Stimulated activated CD4-positive, alpha-beta T cell treated with anti-CD3 and anti-CD28 coated beads, Interleukin-2, amount 100 ng/mL, for 48 hours (primary cell): ENCODE results near the gene MICAL3.
A peak's percentile ranks its signal among the peaks of the same experiment; 100 is the strongest.
"Not testable (repeated sequence)": the region's sequence is repeated elsewhere in the genome, so short reads cannot be mapped to it uniquely, and the experiment has no call there.

Experiments
- DNase-seq, 2 donors: peaks; one replicate each; pipeline ENCODE4 v3.0.0-alpha.2; 2020

Gene MICAL3

DNA sequence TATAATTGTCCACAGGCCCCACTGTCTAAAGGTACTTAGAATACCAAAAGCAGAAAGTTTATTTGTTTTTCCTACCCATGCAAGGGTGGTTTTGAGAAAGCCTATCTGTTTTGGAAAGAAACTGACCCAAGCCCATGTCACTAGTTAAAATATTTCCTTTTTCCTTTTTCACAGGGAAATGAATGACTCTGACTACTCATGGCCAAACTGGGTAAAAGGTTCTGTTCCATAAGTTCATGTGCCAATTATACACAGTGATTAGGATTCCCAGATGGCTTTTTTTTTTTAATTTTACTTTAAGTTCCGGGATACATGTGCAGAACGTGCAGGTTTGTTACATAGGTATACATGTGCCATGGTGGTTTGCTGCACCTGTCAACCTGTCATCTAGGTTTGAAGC is 31.4 kb downstream of the MICAL3 start:
- not testable (repeated sequence) for DNase-seq

DNA sequence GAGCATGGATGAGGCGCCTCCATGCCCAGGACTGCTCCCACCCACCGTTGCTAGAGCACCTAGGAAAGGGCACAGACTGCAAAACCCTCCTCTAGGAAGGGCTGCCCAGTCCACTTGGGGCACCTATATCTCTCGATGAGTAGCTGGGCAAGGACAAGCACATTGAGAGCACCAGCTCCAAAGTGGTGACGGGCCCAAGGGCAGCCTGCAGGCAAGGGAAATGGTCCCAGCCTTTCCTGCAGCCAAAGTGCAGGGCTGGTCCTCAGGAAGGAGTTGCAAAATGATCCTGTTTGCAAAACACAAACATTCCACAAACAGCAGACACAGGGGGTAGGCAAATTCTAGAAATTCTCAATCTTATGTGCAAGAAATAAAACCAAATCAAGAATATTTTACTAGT is 32.4 kb downstream of the MICAL3 start:
- not testable (repeated sequence) for DNase-seq

DNA sequence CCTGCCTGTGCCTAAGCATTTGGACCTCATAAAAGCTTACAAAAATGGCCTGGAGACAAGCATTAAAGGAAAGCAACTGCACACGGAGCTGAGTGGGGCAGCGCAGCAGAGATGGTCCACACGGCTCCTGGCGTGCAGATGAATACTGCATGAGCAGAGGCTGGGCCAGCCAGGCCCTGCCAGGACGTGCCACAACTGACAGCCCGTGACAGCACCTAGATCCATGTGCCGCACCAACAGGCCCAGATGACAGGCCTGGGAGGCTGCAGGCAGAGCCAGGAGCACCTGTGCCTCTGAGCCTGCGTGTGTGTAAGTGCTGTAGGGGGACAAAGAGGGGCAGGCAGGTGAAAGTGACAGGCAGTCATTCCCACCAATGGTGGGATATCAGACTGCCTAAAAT is 33.4 kb downstream of the MICAL3 start:
- DNase-seq: no peak

DNA sequence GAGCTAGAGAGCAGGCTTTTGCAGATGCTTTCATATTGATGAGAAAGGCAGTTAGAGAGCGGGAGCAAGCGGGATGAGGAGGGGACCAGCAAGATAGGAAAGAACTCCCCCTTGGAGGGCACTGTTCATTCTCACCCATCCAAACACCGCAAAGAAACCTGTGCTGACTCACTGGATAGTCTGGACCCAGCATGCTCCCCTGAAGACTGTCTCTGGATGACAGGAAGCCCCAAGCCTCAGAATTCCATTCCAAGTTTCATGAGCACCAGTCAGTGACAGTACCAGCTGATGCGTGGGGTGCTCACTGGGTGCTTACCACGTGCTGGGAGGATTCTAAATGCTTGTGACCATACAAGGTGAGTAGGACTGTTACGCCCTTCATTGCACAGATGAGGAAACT is 34.2 kb downstream of the MICAL3 start:
- no peak for DNase-seq

DNA sequence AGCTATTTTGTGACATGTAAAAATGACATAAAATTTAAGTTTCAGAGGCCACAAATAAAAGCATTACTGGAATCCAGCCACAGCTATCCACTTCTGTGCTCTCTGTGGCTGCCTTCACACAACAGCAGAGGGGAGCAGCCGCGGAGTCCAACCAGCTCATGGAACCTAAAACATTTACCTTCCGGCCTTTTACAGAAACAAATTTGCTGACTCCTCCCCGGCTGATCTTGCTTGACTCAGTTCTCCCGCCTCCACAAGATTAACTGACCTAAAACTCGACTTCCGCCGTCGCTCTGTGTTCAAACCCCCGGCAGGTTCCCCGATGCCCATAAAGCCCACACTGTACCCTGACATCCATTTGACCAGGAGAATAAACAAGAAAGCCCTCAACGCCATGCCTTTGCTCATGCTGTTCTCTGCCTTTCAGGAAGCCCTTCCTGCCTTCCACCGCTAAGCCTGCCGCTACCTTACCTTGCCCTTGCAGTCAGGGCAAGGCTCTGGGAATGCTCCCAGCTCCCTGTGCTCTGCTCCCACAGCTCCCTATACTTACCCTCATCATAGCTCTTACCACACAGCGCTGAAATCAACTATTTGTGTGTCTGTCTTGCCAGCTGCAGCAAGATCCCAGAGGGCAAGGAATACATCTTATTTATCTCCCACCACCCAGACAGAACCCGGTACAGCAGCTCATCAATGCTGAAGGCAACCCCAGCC is 35.4 kb downstream of the MICAL3 start:
- DNase-seq: no peak

DNA sequence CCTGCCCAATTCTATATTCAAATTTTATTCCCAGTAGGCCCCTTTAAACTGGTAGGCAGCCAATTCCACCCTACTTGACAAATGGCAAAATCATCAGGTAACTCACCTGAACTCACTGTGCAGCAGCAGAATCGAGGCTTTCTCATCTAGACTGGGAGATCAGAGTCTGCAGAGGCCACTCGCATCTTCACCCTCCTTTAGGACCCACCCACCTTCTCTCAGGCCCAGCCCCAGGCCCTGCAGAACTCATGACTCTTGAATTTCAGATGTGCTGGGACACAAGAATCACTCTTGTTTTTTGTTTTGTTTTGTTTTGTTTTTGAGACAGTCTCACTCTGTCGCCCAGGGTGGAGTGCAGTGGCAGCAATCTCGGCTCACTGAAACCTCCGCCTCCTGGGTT is 38.8 kb downstream of the MICAL3 start:
- no peak for DNase-seq

DNA sequence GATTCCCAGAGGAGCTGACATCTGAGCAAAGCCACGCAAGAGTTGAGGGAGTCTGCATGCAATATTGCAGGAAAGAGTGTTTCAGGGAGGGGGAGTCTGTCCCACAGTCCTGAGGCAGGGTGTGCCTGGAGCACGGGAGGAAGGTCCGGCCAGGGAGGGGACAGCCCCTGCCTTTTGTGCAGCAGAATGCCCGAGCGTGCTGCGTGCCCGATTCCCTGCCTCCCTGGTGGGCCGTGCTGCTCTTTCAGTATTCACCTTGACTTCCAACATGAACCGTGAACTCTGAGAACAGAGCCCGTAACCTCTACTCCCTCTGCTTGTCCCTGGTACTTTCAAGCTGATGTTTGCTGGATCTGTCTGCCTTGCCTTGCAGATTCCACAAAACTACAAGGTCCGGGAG is 39.3 kb downstream of the MICAL3 start:
- not testable (repeated sequence) for DNase-seq

DNA sequence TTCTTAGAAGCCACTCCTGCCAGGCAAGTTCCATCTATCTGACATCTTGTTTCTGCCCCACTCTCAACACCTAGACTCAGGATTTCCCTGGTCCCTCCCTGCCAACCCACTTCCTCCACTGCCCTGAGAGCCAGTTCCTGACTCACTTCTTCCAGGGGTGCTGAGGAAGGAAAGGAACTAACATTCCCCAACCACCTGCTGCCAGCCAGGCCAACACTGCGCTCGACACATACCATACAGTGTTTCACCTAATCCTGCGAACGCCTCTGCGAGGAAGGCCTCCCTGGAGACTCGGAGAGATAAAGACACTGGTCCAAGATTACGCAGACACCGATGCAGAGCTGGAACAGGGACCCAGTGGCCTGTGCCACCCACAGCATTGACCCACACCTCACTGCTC is 40.2 kb downstream of the MICAL3 start:
- DNase-seq: no peak

DNA sequence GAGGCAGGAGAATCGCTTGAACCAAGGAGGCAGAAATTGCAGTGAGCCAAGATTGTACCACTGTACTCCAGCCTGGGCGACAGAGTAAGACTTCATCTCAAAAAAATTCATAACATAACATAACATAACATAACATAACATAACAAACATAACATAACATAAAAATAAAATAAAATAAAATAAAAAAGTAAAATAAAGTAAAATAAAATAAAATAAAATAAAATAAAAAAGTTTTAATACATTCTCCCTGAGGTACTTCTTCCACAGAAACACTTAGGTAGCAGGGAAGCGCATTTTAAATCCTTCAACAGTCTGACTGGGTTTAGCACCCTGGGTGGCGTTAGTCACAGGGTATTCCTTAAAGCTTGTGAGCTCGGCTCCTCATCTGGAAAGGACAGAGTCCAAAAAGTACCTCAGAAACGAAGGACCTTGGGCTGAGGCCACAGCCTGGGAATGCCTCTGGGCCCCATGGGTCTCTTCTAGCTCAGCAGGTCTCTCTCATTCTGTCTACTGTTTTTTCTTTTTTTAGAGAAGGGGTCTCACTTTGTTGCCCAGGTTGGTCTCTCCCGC is 41.7 kb downstream of the MICAL3 start:
- no peak for DNase-seq

DNA sequence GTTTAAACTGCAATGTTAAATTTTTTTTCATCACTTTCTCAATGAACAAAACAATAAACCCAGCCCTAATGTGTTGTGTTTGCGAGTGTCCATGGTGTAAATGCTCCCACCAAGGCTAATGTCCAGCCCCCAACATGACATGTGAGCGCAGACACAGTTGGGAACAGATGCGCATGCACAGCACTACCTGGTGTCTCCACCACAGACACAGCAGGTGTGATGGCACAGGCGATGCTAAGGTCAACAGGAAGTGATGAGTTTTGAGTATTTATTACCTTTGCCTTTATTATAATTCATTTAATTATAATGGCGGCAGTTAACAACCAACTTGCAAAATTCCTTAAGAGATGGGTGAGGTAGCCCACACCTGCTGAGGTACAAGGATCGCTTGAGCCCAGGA is 42.9 kb downstream of the MICAL3 start:
- DNase-seq: no peak

DNA sequence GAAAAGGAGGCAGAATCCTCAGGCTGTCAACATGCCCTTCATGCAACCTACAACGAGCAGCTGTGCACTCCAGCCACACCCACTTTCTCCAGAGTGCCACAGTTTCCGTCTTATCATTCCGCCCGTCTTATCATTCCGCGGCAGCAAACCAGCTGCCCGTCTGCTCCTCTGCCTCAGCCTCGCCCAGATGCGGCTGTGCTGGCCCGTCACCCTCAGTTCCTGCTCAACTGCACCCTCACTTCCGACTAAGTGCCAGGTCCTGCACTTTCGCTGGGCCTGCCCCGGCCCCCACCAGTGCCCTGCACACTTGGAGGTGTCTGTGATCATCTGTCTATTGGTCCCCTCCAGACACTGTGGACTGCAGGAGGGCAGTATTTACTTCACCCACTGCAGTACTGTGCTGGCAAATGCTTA is 43.7 kb downstream of the MICAL3 start:
- DNase-seq: peak in 1 of 2 donors; percentile 12

DNA sequence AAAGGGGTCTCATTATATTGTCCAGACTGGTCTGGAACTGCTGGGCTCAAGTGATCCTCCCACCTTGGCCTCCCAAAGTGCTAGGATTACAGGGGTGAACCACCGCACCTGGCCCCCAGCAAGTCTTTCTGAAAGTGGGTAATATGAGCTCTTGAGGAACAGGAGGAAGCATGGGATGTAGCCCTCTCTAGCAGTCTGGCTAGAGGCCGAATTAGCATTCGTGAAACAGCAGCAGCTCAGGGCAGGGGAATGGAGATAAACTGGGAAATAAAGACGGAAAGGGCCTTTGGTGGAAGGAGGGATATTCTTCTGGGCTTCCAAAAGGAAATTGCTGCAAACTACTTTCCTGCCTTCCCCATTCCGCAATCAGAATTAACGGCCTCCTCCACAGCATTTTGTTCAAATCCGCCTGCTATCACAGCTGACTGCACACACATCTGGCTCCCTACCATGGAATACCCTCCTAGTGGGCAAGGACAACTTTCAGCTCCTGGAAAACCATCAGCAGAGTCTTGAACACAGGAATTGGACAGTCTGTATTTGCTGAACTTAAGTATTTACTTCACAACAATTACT is 44.3 kb downstream of the MICAL3 start:
- DNase-seq: no peak

DNA sequence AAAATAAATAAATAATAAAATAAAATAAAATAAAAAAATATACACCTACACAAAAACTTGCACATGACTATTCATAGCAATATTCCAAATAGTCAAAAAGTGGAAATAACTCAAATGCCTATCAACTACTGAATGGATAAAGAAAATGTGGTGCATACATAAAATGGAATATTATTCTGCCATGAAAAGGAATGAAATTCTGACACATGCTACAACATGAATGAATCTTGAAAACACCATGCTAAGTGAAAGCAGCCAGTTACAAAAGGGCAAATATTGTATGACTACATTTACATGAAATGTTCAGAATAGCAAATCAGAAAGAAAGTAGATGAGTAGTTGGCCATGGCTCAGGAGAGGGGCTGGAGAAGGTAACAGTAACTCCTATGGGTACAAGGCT is 46.3 kb downstream of the MICAL3 start:
- DNase-seq: no peak

DNA sequence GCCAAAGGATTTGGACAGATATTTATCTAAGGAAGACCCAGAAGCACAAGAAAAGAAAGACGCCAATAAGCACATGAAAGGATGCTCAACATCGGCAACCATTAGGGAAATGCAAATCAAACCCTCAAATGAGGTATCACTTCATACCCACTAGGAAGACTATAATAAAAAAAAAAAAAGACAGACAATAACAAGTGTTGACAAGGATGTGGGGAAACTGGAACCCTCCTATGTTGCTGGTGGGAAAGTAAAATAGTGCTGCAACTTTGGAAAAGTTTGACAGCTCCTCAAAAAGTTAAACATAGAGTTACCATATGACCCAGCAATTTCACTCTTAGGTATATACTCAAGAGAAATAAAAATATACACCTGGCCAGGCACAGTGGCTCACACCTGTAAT is 47.0 kb downstream of the MICAL3 start:
- no peak for DNase-seq

DNA sequence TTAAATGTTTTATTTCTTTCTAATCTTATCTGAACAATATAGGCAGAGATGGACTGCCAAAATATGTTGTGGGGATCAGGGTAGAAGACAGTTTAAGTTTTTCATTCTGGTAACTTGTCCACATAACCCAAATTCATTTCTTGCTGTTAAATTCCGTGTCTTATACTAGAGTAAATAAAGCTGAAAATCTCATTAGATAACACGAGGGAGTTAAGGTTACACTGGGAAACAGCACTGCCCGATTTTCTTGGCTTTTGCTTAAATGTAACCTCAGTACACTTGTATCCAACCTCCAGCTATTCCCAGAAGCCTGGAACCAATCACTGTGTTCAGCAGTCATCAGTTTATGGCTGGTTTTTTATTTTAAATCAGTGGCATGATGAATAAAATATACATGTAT is 48.2 kb downstream of the MICAL3 start:
- no peak for DNase-seq

DNA sequence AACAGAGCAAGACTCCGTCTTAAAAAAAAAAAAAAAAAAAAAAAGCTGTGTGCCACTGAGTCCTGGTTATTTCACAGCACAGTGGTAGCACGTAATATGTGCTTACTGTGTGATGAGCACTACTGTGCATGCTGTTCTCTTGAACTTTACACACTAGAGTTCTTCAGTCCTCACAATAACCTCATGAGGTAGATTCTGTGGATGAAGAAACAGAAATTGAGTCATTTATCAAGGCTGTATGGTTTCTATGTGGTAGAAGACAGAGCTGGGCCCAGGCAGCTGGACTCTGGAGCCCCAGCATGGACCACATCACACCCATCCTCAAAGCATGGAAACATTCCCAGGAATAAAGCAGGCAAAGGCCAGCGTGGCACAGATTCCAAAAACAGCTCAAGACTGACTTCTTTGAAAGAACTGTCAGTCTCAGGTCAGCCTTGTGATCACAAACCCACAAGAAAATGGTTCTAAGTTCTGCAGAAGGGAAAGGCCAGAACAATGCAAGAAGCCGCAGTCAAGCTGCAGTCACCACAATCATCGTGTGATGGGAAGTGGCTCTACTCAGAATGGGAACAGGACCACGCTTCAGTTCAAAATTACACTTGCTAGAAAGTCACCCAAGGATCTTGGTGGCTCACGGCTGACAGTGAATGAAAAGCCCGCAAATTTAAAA is 49.5 kb downstream of the MICAL3 start:
- DNase-seq: peak in 1 of 2 donors; percentile 21

DNA sequence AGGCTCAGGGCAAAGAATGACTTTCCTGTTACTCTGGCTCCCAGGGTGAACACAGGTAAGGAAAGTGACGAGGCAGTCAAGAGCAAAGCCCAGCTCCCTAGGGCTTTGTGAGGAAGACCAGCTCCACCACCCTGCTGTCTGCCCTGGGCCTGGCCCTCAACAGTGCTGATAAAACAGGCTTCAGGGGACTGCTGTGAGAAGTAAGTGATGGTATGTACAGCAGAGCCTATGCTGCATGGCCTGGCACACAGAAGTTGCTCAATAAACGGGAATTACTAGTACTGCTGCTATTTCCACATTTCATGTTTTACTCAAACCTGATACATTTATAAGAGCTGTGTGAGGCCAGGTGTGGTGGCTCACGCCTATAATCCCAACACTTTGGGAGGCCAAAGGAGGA is 50.3 kb downstream of the MICAL3 start:
- DNase-seq: no peak

DNA sequence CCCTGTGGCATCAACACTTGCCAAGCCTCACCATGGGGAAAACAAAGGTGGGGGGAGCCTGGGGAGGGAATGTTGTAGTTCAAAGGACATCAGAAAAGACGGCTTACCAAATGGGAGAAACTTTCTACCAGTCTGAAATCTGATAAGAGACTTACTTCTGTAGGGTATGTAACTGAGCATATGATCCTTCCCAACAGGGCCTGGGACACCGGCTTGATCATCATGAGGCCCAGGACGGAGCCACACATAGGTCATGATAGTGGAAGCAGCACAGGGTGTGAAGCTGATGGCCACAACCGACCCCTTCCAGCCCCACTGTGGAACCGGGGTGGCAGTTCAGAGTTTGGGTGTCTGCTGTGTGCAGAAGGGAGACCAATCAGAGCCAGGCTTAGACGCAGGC is 51.1 kb downstream of the MICAL3 start:
- DNase-seq: no peak

DNA sequence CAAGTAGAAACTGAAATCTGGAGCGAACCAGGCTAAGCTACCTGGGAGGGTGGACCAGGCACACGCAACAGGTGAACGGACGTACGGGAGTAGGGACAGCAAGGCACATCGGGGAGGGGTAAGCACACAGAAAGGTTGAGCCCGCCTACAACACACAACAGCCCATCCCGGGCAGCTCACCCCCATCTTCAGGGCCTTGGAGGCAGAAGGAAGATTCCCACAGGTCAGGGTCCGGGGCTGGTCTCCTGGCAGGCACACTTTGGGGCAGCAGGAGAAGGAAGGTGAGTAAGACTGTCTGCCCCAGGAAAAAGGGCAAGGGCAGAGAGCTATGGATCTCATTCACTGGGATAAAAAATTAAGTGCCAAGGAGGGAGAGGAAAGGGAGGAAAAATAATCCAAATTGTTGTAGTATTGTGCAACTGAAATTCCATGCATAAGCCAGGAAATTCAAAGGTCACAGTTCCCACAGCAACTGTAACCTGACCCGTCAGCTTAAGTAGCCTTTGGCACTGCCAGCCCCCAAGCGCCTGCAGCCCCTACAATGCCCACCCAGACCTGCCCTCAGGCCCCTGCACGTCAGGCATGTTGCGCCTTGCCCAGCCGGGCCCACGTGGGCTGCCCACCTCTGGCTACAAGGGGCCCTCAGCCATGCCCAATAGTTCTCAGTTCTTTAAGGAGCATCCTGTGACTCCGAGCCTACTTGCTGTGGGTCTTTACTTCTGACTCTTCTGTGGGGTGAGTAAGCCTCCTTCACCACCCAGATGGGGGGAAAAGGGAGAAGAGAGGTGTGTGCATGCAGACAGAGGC is 51.8 kb downstream of the MICAL3 start:
- DNase-seq: no peak

DNA sequence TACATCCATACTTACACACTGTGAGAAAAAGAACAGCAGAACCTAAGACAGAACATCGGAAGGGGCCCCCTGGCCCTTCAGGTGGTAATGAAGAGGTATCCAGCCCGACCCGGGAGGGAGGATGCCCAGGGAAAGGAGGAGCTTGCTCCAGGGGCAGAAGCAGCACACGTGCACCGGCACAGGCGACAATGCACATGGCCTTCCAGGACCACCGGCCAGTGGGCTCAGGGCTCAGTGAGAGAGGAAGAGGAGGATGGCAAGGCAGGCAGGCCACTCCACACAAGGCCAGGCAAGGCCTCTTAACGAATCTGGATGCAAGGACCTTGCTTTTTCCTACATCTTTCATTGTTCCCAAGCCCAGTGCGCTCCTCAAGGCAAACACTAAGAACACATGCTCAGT is 52.6 kb downstream of the MICAL3 start:
- no peak for DNase-seq

DNA sequence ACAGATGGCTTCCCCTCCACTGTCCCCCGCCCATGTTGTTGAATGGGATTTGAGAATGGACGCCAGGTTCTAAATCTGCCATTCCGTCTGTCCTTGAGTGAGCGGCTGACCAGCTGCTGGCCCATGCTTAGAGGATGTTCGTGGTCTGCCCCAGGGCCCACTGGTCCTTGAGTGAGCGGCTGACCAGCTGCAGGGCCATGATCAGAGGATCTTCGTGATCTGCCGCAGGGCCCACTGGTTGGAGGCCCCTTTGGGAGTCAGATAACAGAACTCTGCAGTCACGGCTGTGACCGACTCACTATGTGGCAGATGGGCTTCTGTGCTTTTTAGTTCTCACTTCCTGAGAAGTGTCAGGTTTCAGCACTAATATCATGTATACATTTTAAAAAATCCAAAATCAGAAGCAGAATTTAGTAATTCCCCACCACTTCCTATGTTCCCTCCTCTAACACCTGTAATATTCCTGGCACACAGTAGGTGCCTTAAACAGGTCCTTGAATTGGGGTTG is 54.1 kb downstream of the MICAL3 start:
- no peak for DNase-seq

DNA sequence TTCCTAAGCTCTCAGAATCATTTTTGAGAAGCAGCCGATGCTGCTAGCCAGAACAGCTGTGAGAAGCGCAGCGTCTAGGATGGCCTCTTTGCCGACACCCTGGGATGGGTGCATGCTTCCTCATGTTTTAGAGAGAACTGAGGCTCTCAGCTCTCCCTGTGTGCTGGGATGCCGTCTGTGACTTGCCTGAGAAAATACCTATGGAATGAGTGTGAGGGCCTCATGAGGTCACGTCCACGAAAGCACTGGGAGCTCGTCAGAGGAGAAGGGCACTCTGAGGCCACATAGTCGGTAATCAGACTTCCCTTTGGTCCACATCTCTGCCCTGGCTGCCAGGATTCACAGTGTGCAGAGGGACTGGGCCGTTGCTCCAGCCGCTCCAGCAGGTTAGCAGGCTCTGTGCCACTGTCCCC is 54.7 kb downstream of the MICAL3 start:
- DNase-seq: no peak

DNA sequence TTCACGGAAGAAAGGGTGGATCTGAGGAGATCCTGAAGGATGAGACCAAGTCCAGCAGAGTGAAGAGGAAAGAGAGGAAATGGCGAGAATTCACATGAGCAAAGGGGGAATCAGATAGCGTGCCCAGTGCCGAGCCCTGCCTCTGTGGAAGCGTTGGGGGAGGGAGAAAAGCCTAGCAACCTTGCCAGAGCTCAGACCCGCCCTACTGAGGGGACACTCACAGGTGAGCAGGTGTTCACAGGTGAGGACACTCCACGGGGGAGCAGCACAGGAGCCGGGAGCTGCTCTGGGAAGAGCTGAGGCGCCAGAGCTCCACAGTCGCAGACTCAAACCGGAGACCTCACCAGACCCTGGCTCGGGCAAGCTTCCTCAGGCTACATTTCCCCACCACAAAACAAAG is 56.2 kb downstream of the MICAL3 start:
- DNase-seq: no peak
